ENCODE data around the gene USP6NL. TPM values are rescaled to one million over a fixed set of nuclear protein-coding genes. Genes with fewer than 3 reads are reported as not detected.

Gene USP6NL
- total and polyA plus RNA-seq, 9 of the 15 experiments (the other 6 are each of a cell fraction or from before 2014, with no cell fraction given), result 3.2 to 26.6 (median 19.8) TPM

GRCh38 chr10:11529276-11529903 is 82.1 kb downstream of the USP6NL start:
- Histone ChIP-seq H3K9me3 (replicated peaks; ENCODE audit: control insufficient read depth, insufficient read depth, low read depth, low read length) (no peaks in the 10 kb centered on the region), H3K27ac (ENCODE audit: extremely low read depth, low read depth, low read length) (no peak overlapping the region), H3K9me1 (ENCODE audit: control insufficient read depth, insufficient read depth, low read length) (no peaks in the 10 kb centered on the region), H3K79me2 (ENCODE audit: control insufficient read depth, insufficient read depth, low read length) (peaks cover 70% of the 10 kb centered on the region), H3K4me1 (replicated peaks in 1 of 2; ENCODE audit: control insufficient read depth in 2 of 2, insufficient read depth in 2 of 2, low read length in 2 of 2) (peaks cover 0 to 6% of the 10 kb centered on the region in 2 experiments; a peak in 2 of 5 replicates), H3K4me3 (no peak overlapping the region), H3K27me3 (ENCODE audit: control insufficient read depth in 2 of 2, insufficient read depth in 2 of 2, low read length in 2 of 2) (no peaks in the 10 kb centered on the region), H3K4me2 (ENCODE audit: insufficient read depth, low read length) (no peak overlapping the region), H4K20me1 (replicated peaks; ENCODE audit: control insufficient read depth, insufficient read depth, low read length) (peaks cover 7% of the 10 kb centered on the region; the same call in 1 of the 2 replicates), H2AFZ (ENCODE audit: low read depth, low read length) (no peak overlapping the region), H3K9ac (ENCODE audit: insufficient read depth in 1 of 2, low read depth in 2 of 2, low read length in 2 of 2) (no peak overlapping the region), H3K36me3 (ENCODE audit: control insufficient read depth, insufficient read depth, low read length) (peaks cover 25% of the 10 kb centered on the region; the same call in 2 of the 3 replicates)
- no TSS peak for BruUV-seq (replicated peaks)
- TF ChIP-seq, protein P1, sequence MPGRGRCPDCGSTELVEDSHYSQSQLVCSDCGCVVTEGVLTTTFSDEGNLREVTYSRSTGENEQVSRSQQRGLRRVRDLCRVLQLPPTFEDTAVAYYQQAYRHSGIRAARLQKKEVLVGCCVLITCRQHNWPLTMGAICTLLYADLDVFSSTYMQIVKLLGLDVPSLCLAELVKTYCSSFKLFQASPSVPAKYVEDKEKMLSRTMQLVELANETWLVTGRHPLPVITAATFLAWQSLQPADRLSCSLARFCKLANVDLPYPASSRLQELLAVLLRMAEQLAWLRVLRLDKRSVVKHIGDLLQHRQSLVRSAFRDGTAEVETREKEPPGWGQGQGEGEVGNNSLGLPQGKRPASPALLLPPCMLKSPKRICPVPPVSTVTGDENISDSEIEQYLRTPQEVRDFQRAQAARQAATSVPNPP (IDR thresholded peaks at IDR 0.05; ENCODE audit: borderline replicate concordance, insufficient read depth, insufficient read length), result no peak
- peak; percentile 23; the same call in 1 of the 2 replicates for TF ChIP-seq ZNF316 (IDR thresholded peaks at IDR 0.05)
- intact Hi-C loops (cut with micrococcal nuclease), result no loop called here
- CTCF ChIA-PET (ENCODE audit: low intra/inter-chr PET ratio), result no interaction called here
- in situ Hi-C loops (cut with MboI), result no loop called here
- FAIRE-seq (no peak), ATAC-seq (no peak), DNase-seq (ENCODE audit: extremely low read depth in 1 of 4, low spot score in 3 of 4) (no peak)
- POLR2A ChIA-PET, result interaction anchor here (1.1 kb wide), 1 partner anchor 24 kb away, joined by 4 read pairs; no protein-coding TSS in a partner anchor
- WGBS (ENCODE audit: insufficient coverage, low coverage, missing lambda C conversion rate), result 90% methylated on average over 1 of the region's 1 CpG

DNA sequence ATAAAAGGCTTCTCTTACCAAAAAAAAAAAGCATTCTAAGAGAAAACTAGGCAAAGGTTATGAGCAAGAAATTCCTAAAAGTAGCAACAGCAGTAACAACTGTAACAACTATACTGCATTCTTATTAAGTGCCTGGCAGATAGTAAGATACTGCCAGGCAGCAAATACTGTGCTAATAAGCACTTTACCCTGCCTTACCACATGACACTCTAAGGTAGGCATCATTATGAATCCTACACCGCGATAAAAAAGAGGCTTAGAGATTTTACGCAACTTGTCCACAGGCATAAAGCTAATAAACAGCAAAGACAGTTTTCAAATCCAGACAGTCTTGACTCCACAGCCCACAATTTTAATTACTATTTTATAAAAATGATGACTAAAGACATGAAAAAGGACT is 83.2 kb downstream of the USP6NL start:
- Histone ChIP-seq H3K36me3 (ENCODE audit: control insufficient read depth, insufficient read depth, low read length) (peaks cover 35% of the 10 kb centered on the region; the same call in 2 of the 3 replicates), H3K9me3 (replicated peaks; ENCODE audit: control insufficient read depth, insufficient read depth, low read depth, low read length) (no peaks in the 10 kb centered on the region), H4K20me1 (replicated peaks; ENCODE audit: control insufficient read depth, insufficient read depth, low read length) (peaks cover 2% of the 10 kb centered on the region; the same call in 1 of the 2 replicates), H3K4me3 (no peak overlapping the region), H3K79me2 (ENCODE audit: control insufficient read depth, insufficient read depth, low read length) (peaks cover 60% of the 10 kb centered on the region), H3K27ac (ENCODE audit: extremely low read depth, low read depth, low read length) (no peak overlapping the region), H3K4me2 (ENCODE audit: insufficient read depth, low read length) (no peak overlapping the region), H3K9ac (ENCODE audit: insufficient read depth in 1 of 2, low read depth in 2 of 2, low read length in 2 of 2) (no peak overlapping the region), H3K9me1 (ENCODE audit: control insufficient read depth, insufficient read depth, low read length) (no peaks in the 10 kb centered on the region), H2AFZ (ENCODE audit: low read depth, low read length) (no peak overlapping the region), H3K4me1 (replicated peaks in 1 of 2; ENCODE audit: control insufficient read depth in 2 of 2, insufficient read depth in 2 of 2, low read length in 2 of 2) (peaks cover 0 to 2% of the 10 kb centered on the region in 2 experiments; a peak in 2 of 5 replicates), H3K27me3 (ENCODE audit: control insufficient read depth in 2 of 2, insufficient read depth in 2 of 2, low read length in 2 of 2) (no peaks in the 10 kb centered on the region)
- 98% methylated on average over 3 of the region's 3 CpGs for WGBS (ENCODE audit: insufficient coverage, low coverage, missing lambda C conversion rate)
- TF ChIP-seq FOSL1 (tag; conservative IDR thresholded peaks at IDR 0.05) (no peak), PURB (CRISPR knock-in tag; IDR thresholded peaks at IDR 0.05; ENCODE audit: low read depth) (no peak), POLR2B (IDR thresholded peaks at IDR 0.05; ENCODE audit: low read depth, partially characterized antibody) (no peak), SRSF1 (IDR thresholded peaks at IDR 0.05; ENCODE audit: low read depth, low read length) (no peak), EP400 (IDR thresholded peaks at IDR 0.05) (no peak), ZNF3 (CRISPR knock-in tag; IDR thresholded peaks at IDR 0.05) (no peak), PHF20 (IDR thresholded peaks at IDR 0.05; ENCODE audit: partially characterized antibody) (no peak), ZNF165 (CRISPR knock-in tag; IDR thresholded peaks at IDR 0.05; ENCODE audit: borderline replicate concordance) (no peak), ESRRB (CRISPR knock-in tag; IDR thresholded peaks at IDR 0.05; ENCODE audit: borderline replicate concordance) (no peak), MED1 (CRISPR knock-in tag; IDR thresholded peaks at IDR 0.05; ENCODE audit: borderline replicate concordance) (no peak), SUPT5H (IDR thresholded peaks at IDR 0.05) (no peak), CXXC5 (CRISPR knock-in tag; IDR thresholded peaks at IDR 0.05) (no peak)
- ATAC-seq, result no peak
- FAIRE-seq, result no peak
- DNase-seq (ENCODE audit: extremely low read depth in 1 of 4, low spot score in 3 of 4), result no peak
- intact Hi-C loops (cut with micrococcal nuclease) (no loop called here), in situ Hi-C loops (cut with MboI) (no loop called here)
- ChIA-PET CTCF (ENCODE audit: low intra/inter-chr PET ratio) (no interaction called here), POLR2A (no interaction called here)
- BruUV-seq (replicated peaks), result no TSS peak
